HG02623 (cell line): ENCODE data around the gene PLCB4.

Source experiments
- ATAC-seq: cut with Tn5 transposase; IDR thresholded peaks from one replicate; pipeline ENCODE4 v1.9.1; 2021; ENCODE audit warnings: moderate library complexity; ENCODE audit not compliant: unreplicated experiment

Gene PLCB4

GRCh38 chr20:9166153-9166780 is 97.4 kb downstream of the PLCB4 start:
- ATAC-seq, result no peak

- no peak for ATAC-seq
These were observed 100.5 kb downstream of the PLCB4 start for GRCh38 chr20:9169409-9169808.

- ATAC-seq, result no peak
These were observed 104.0 kb downstream of the PLCB4 start for GRCh38 chr20:9172851-9173250.

- no peak for ATAC-seq
These were observed 108.4 kb downstream of the PLCB4 start for GRCh38 chr20:9177278-9177677.

- no peak for ATAC-seq
These were observed 110.4 kb downstream of the PLCB4 start for GRCh38 chr20:9179193-9179802.

- no peak for ATAC-seq
These were observed 111.0 kb downstream of the PLCB4 start for GRCh38 chr20:9179867-9180266.

GRCh38 chr20:9180481-9181257 is 111.8 kb downstream of the PLCB4 start:
- no peak for ATAC-seq

- ATAC-seq, result no peak
These were observed 116.6 kb downstream of the PLCB4 start for GRCh38 chr20:9185511-9185910.

- no peak for ATAC-seq
These were observed 117.5 kb downstream of the PLCB4 start for GRCh38 chr20:9186396-9186795.

- no peak for ATAC-seq
These were observed 126.1 kb downstream of the PLCB4 start for GRCh38 chr20:9195031-9195430.

GRCh38 chr20:9196110-9196509 is 127.2 kb downstream of the PLCB4 start:
- ATAC-seq, result no peak

- no peak for ATAC-seq
These were observed 129.6 kb downstream of the PLCB4 start for GRCh38 chr20:9198460-9198859.

GRCh38 chr20:9200196-9200595 is 131.3 kb downstream of the PLCB4 start:
- no peak for ATAC-seq

GRCh38 chr20:9200620-9201019 is 131.7 kb downstream of the PLCB4 start:
- no peak for ATAC-seq

GRCh38 chr20:9202420-9203080 is 133.7 kb downstream of the PLCB4 start:
- ATAC-seq, result no peak

GRCh38 chr20:9203081-9203447 is 134.2 kb downstream of the PLCB4 start:
- no peak for ATAC-seq

- ATAC-seq, result no peak
These were observed 136.1 kb downstream of the PLCB4 start for GRCh38 chr20:9204979-9205378.

GRCh38 chr20:9206486-9206885 is 137.6 kb downstream of the PLCB4 start:
- ATAC-seq, result no peak

- ATAC-seq, result no peak
These were observed 138.4 kb downstream of the PLCB4 start for GRCh38 chr20:9207253-9207652.

- ATAC-seq, result no peak
These were observed 141.5 kb downstream of the PLCB4 start for GRCh38 chr20:9210356-9210755.

- no peak for ATAC-seq
These were observed 142.3 kb downstream of the PLCB4 start for GRCh38 chr20:9211016-9211760.
